Coronary artery (tissue), 2 donors: Measurements from ENCODE around the gene GNB3.

Experiments used
- DNase-seq: peaks from one replicate; pipeline ENCODE4 v3.0.0-alpha.2; 2017; ENCODE audit warnings: low spot score
- H3K27ac ChIP-seq, 2 donors: fragments of 200-600 bp; sonication (generic); one replicate each; pipeline ENCODE4 v1.5.1; 2016 to 2019
- H3K4me3 ChIP-seq: fragments of 200-600 bp; sonication (generic); 2 replicates; pipeline ENCODE4 v1.5.1; 2016; ENCODE audit warnings: mild to moderate bottlenecking, moderate library complexity
- TF ChIP-seq, protein P1 (sequence below): fragments of 200-600 bp; sonication (generic); IDR thresholded peaks from one replicate; pipeline ENCODE4 v1.5.1; 2019; ENCODE audit warnings: antibody characterized with exemption

The GNB3 gene

DNA sequence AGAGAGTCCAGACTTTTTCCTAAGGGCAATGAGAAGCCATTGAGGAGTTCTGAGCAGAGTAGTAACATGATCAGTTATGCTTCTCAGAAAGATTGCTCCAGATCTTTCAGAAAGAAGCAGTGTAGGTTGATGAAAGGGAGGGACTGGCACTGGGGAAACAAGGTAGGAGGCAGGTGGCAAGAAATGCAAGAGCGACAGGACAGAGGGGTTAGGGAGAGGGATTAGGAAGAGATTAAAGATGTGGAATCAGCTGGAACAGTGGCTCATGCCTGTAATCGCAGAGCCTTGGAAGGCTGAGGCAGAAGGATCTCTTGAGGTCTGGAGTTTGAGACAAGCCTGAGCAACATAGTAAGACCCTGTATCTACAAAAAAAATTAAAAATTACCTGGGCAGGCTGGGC lies 7.0 kb downstream of the GNB3 start:
- Histone ChIP-seq H3K4me3 (no peak overlapping the region), H3K27ac (no peak overlapping the region)
- TF ChIP-seq, protein P1, sequence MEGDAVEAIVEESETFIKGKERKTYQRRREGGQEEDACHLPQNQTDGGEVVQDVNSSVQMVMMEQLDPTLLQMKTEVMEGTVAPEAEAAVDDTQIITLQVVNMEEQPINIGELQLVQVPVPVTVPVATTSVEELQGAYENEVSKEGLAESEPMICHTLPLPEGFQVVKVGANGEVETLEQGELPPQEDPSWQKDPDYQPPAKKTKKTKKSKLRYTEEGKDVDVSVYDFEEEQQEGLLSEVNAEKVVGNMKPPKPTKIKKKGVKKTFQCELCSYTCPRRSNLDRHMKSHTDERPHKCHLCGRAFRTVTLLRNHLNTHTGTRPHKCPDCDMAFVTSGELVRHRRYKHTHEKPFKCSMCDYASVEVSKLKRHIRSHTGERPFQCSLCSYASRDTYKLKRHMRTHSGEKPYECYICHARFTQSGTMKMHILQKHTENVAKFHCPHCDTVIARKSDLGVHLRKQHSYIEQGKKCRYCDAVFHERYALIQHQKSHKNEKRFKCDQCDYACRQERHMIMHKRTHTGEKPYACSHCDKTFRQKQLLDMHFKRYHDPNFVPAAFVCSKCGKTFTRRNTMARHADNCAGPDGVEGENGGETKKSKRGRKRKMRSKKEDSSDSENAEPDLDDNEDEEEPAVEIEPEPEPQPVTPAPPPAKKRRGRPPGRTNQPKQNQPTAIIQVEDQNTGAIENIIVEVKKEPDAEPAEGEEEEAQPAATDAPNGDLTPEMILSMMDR, result no peak
- no peak for DNase-seq

DNA sequence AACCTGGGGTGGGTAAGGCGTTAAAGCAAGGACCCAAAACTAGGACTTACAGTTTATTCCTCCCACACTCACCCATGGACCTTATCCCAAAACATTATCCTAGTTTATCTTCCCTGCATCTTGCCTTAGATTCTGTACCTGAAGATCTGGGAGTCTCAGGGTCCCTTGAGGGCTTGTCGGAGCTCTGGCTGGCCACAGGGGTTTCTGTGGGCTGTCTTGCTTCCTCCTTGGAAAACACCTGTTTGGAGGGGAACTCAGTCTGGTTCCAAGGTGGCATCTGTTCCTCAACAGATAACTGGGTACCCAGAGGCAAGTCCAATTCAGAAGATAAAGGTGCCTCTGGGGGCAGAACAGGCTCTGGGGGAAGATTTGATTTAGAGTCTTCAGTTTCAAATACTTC lies 8.7 kb downstream of the GNB3 start:
- DNase-seq, result no peak
- no peak overlapping the region for H3K4me3 ChIP-seq
- TF ChIP-seq, protein P1, result no peak
- no peak overlapping the region for H3K27ac ChIP-seq

DNA sequence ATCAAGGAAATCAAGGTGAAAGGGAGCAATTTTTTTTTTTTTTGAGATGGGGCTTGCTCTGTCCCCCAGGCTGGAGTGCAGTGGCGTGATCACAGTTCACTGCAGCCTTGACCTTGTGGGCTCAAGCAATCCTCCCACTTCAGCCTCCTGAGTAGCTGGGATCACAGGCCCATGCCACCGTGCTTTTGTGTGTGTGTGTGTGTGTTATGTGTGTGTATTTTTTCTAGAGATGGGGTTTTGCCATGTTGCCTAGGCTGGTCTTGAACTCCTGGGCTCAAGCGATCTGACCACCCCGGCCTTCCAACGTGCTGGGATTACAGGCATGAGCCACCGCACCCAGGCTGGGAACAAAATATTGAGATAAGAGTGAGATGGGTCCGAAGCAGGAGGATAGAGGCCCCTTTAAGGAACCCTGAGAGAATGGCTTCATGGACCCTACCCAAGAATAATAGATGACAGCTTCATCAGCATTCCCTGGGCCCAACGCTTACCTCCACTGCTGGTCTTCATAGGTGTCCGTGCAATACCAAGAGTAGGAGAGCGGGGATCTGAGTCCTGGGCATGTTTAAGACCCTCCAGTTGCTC lies 9.3 kb downstream of the GNB3 start:
- DNase-seq, result no peak
- Histone ChIP-seq H3K27ac (no peak overlapping the region), H3K4me3 (no peak overlapping the region)
- TF ChIP-seq, protein P1, result no peak

DNA sequence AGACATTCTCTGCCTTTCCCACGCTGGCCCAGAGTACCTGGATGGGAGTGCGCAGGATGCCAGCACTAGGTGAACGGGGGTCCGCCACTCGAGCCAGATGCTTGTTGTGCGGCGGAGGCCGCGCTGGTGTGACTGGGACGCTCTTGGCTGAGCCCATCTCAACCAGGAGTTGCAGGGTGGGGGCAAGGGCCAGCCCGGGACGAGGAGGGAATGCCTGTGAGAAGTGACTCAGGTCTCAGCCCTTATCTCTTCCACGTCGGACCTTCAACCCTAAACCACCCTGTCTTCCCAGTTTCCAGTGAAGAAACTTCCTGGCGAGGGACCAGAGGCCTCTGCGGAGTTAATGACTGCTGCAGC lies 10.0 kb downstream of the GNB3 start:
- no peak for DNase-seq
- TF ChIP-seq, protein P1, result no peak
- peak overlapping the region; percentile 92 to 93 for H3K27ac ChIP-seq
- peak overlapping the region; percentile 91 for H3K4me3 ChIP-seq

DNA sequence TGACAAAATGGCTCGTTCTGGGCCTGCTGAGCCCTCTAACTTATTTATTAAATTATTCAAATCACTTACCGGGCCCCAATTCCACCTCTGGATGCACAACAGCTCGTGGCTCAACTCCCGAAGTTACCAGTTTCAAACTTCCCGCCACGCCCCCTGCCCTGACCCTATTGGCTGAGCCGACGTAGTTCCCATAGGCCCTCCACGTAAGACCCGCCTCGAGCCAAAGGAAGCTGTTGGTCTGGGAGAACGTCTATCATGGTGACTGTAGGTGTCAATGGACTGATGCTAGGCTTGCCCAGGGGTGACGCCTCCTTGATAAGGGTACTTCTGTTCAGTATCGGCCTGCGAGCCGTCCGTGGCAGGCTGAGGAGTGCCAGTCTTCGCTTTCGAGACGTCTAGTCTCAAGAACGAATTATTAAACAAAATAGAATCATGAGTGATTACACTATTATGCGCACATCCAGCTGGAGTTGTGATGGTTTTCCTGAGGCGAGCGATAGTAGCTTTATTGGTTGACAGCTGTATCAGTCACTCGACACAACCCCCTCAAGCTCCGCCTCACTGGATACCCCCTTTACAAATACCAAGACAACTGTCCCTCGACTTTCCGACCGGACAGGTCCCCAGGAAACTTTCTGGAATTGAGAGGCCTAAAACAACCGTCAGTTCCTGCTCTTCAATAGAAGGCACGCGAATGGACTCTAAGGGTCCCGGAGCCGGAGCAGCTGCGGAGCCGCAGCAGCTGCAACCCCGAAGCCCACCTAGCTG lies 10.6 kb downstream of the GNB3 start, which contains the start of gene CDCA3:
Gene CDCA3, minus strand, starts transcription at position 134 of the 768 bp plus-strand sequence. CDS start 334 bp downstream, outside the sequence.
- DNase-seq, result peak; percentile 97
- TF ChIP-seq, protein P1, result no peak
- peak within 1 kb of the TSS; percentile 92 to 93 for H3K27ac ChIP-seq
- H3K4me3 ChIP-seq, result peak within 1 kb of the TSS; percentile 91

DNA sequence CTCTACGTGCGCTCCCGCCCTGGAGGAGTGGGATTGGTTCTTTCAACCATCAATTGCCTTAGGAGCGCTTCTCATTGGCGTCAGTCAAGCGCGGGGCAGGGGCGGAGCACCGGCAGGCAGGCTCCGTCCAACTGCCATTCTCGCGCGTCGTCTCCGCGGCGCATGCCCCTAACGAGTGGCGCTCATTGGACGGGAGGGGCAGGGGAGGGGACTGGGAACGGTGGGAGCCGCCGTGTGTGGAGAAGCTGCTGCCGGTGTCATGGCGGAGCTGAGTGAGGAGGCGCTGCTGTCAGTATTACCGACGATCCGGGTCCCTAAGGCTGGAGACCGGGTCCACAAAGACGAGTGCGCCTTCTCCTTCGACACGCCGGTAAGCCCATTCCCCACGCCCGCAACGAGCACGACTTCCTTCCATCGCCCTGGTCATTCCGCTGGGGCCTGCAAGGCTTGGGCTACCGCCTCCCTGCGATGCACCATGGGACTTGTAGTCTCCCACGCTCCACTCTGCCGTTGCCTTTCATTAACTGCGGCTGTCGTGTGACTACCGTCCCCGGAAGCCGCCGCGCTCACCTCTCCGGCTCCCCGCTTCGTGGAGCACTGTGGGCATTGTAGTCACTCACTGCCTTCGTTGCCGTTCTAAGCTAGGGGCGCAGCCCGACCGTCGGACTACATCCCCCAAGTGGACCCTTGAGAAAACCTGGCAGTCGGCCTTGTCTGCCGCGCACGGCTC lies 11.4 kb downstream of the GNB3 start, which contains the start of gene USP5:
Gene USP5, plus strand, starts transcription at position 230 of the 730 bp plus-strand sequence. Its CDS starts 30 bp downstream, at position 260.
- peak within 1 kb of the TSS; percentile 91 for H3K4me3 ChIP-seq
- H3K27ac ChIP-seq, result peak within 1 kb of the TSS; percentile 92 to 93
- TF ChIP-seq, protein P1, result no peak
- DNase-seq, result peak; percentile 100
